H1 (cell line): ENCODE measurements around the gene PDE8A. TPM values are rescaled to one million over a fixed set of nuclear protein-coding genes. Genes with fewer than 3 reads are reported as not detected.

ENCODE experiments used
- CTCF ChIA-PET: fragments of 300-600 bp; sonication (Branson Sonifier 250); formaldehyde crosslinking; loops from one replicate; lab custom pipeline; 2021; ENCODE audit not compliant: partially characterized antibody; lab: Charles Lee
- POLR2A ChIA-PET: fragments of 300-600 bp; sonication (Branson Sonifier 250); formaldehyde crosslinking; loops from one replicate; lab custom pipeline; 2021; ENCODE audit warnings: inconsistent platforms; ENCODE audit not compliant: partially characterized antibody; lab: Charles Lee
- DNase-seq, 2 experiments: peaks; one replicate each; pipeline versions ENCODE4 v3.0.0 to v3.0.0-alpha.2; 2010 to 2022; ENCODE audit warnings: low spot score in 2 of 2, low read depth in 1 of 2, mixed read lengths in 1 of 2
- FAIRE-seq: peaks from 2 replicates; lab custom pipeline; 2011; peaks lifted over from hg19 to GRCh38; lab: Jason Lieb, UNC
- H2AFZ ChIP-seq: 2 replicates; pipeline ENCODE4 v1.8.1; 2012; ENCODE audit warnings: low read length, inconsistent platforms
- H2AK5ac ChIP-seq: 2 replicates; pipeline ENCODE4 v1.6.1; 2013; ENCODE audit warnings: low read depth, low read length
- H2BK120ac ChIP-seq: replicated peaks from 2 replicates; pipeline ENCODE3; 2013; ENCODE audit warnings: low read depth, low read length, inconsistent platforms
- H2BK12ac ChIP-seq: 2 replicates; pipeline ENCODE4 v1.6.1; 2013; ENCODE audit warnings: low read depth, low read length
- H2BK15ac ChIP-seq: 2 replicates; pipeline ENCODE4 v1.6.1; 2013; ENCODE audit warnings: low read length
- H2BK20ac ChIP-seq: 2 replicates; pipeline ENCODE4 v1.6.1; 2013; ENCODE audit warnings: low read length
- H2BK5ac ChIP-seq: 2 replicates; pipeline ENCODE4 v1.6.1; 2013; ENCODE audit warnings: low read depth, low read length
- H3K14ac ChIP-seq: 2 replicates; pipeline ENCODE4 v1.6.1; 2013; ENCODE audit warnings: inconsistent platforms; ENCODE audit not compliant: insufficient read length
- H3K18ac ChIP-seq: 2 replicates; pipeline ENCODE4 v1.6.1; 2013; ENCODE audit warnings: low read length; ENCODE audit errors: extremely low read depth
- H3K23ac ChIP-seq: 2 replicates; pipeline ENCODE4 v1.6.1; 2013; ENCODE audit warnings: inconsistent platforms; ENCODE audit not compliant: insufficient read length
- H3K23me2 ChIP-seq: 2 replicates; pipeline ENCODE4 v1.6.1; 2013; ENCODE audit warnings: low read depth, low read length
- H3K27ac ChIP-seq: 2 replicates; pipeline ENCODE4 v1.6.1; 2011; ENCODE audit warnings: low read depth, low read length, inconsistent platforms
- H3K27me3 ChIP-seq, 4 experiments: replicated peaks in 1 of 4; 1 replicate in 1 of 4; 2 replicates in 3 of 4; pipeline versions ENCODE4 v1.6.1 to v1.8.1; 2011 to 2013; ENCODE audit warnings: low read length in 3 of 4, mild to moderate bottlenecking in 3 of 4, inconsistent platforms in 2 of 4, mixed read lengths in 2 of 4, moderate library complexity in 1 of 4; ENCODE audit not compliant: control insufficient read depth in 3 of 4, insufficient read depth in 3 of 4; ENCODE audit errors: extremely low read depth in 1 of 4
- H3K36me3 ChIP-seq, 4 experiments: 2 replicates each; pipeline versions ENCODE4 v1.6.1 to v1.8.1; 2011 to 2013; ENCODE audit warnings: mild to moderate bottlenecking in 4 of 4, low read length in 3 of 4, moderate library complexity in 2 of 4, control low read depth in 1 of 4, inconsistent platforms in 1 of 4; ENCODE audit not compliant: insufficient read depth in 4 of 4, control insufficient read depth in 2 of 4
- H3K4ac ChIP-seq: replicated peaks from 2 replicates; pipeline ENCODE3; 2013; ENCODE audit warnings: low read length, low read depth, mixed read lengths, inconsistent platforms; ENCODE audit not compliant: insufficient read length
- H3K4me1 ChIP-seq, 4 experiments: replicated peaks in 1 of 4; 1 replicate in 1 of 4; 2 replicates in 3 of 4; pipeline versions ENCODE4 v1.6.1 to v1.8.1; 2011 to 2013; ENCODE audit warnings: low read length in 3 of 4, inconsistent platforms in 2 of 4, mixed read lengths in 1 of 4; ENCODE audit not compliant: insufficient read depth in 4 of 4, control insufficient read depth in 3 of 4
- H3K4me2 ChIP-seq, 2 experiments: 2 replicates each; pipeline versions ENCODE4 v1.6.1 to v1.8.1; 2011 to 2013; ENCODE audit warnings: low read depth in 2 of 2, low read length in 2 of 2, control low read depth in 1 of 2, inconsistent platforms in 1 of 2, mild to moderate bottlenecking in 1 of 2; ENCODE audit not compliant: insufficient read depth in 1 of 2
- H3K4me3 ChIP-seq, 4 experiments: fragments of 200-600, 300-600 bp in 1 of 4; sonication (generic), shearing (Covaris generic), sonication (Bioruptor Twin) in 1 of 4; 2 replicates each; pipeline versions ENCODE4 v1.5.1 to v1.8.1; 2011 to 2016; ENCODE audit warnings: low read length in 4 of 4, low read depth in 3 of 4, control low read depth in 2 of 4, inconsistent platforms in 2 of 4, mild to moderate bottlenecking in 2 of 4, mixed read lengths in 1 of 4, moderate library complexity in 1 of 4; ENCODE audit not compliant: insufficient read depth in 2 of 4; ENCODE audit errors: extremely low read depth in 1 of 4
- H3K56ac ChIP-seq: replicated peaks from 2 replicates; pipeline ENCODE3; 2013; ENCODE audit warnings: low read depth, mild to moderate bottlenecking, mixed read lengths, low read length, inconsistent platforms; ENCODE audit not compliant: insufficient read length
- H3K79me1 ChIP-seq: 2 replicates; pipeline ENCODE4 v1.6.1; 2013; ENCODE audit warnings: low read depth, low read length, control low read depth
- H3K79me2 ChIP-seq, 2 experiments: 2 replicates each; pipeline versions ENCODE4 v1.6.1 to v1.8.1; 2012 to 2013; ENCODE audit warnings: low read length in 2 of 2, mild to moderate bottlenecking in 2 of 2, inconsistent platforms in 1 of 2; ENCODE audit not compliant: insufficient read depth in 2 of 2, control insufficient read depth in 1 of 2
- H3K9ac ChIP-seq, 4 experiments: replicated peaks in 1 of 4; 1 replicate in 1 of 4; 2 replicates in 3 of 4; pipeline versions ENCODE4 v1.6.1 to v1.8.1; 2011 to 2013; ENCODE audit warnings: low read depth in 3 of 4, low read length in 3 of 4, control low read depth in 2 of 4, mild to moderate bottlenecking in 2 of 4, moderate library complexity in 2 of 4, inconsistent platforms in 1 of 4; ENCODE audit errors: extremely low read depth in 1 of 4
- H3K9me3 ChIP-seq, 2 experiments: 2 replicates each; pipeline versions ENCODE4 v1.6.1 to v1.8.1; 2012 to 2013; ENCODE audit warnings: mild to moderate bottlenecking in 2 of 2, moderate library complexity in 2 of 2, control low read depth in 1 of 2, inconsistent platforms in 1 of 2, low read depth in 1 of 2, low read length in 1 of 2, mixed read lengths in 1 of 2; ENCODE audit not compliant: insufficient read depth in 2 of 2
- H4K20me1 ChIP-seq, 2 experiments: replicated peaks in 1 of 2; 2 replicates each; pipeline versions ENCODE3 to v1.8.1; 2011 to 2013; ENCODE audit warnings: inconsistent platforms in 2 of 2, low read length in 2 of 2, mild to moderate bottlenecking in 1 of 2; ENCODE audit not compliant: insufficient read depth in 2 of 2, control insufficient read depth in 1 of 2
- H4K5ac ChIP-seq: 2 replicates; pipeline ENCODE4 v1.6.1; 2013; ENCODE audit warnings: low read length, low read depth, mixed read lengths, inconsistent platforms; ENCODE audit not compliant: insufficient read length
- H4K8ac ChIP-seq: 2 replicates; pipeline ENCODE4 v1.8.0; 2013; ENCODE audit warnings: mild to moderate bottlenecking, moderate library complexity, low read length, inconsistent platforms; ENCODE audit not compliant: insufficient read depth; ENCODE audit errors: extremely low read depth
- H4K91ac ChIP-seq: replicated peaks from 2 replicates; pipeline ENCODE3; 2013; ENCODE audit warnings: low read length, mixed read lengths, inconsistent platforms; ENCODE audit not compliant: insufficient read length
- CEBPB ChIP-seq: IDR thresholded peaks from 2 replicates; pipeline ENCODE4 v1.6.1; 2012; ENCODE audit warnings: low read depth, low read length
- CHD2 ChIP-seq: IDR thresholded peaks from 2 replicates; pipeline ENCODE4 v1.6.1; 2012; ENCODE audit warnings: low read length, improper control_type of control experiment
- WGBS, 2 experiments: shearing (Covaris generic) in 1 of 2; methylation state at CpG; one replicate each; pipeline versions ENCODE4 v1.1.6 to v1.1.7; 2013 to 2015; ENCODE audit warnings: low lambda C conversion rate in 2 of 2, mixed read lengths in 2 of 2, inconsistent platforms in 1 of 2, low coverage in 1 of 2, missing lambda C conversion rate in 1 of 2; ENCODE audit not compliant: insufficient replicate concordance in 2 of 2, insufficient coverage in 1 of 2, insufficient read length in 1 of 2; ENCODE audit errors: extremely low coverage in 1 of 2, missing lambda C conversion rate in 1 of 2; 5-methylcytosine and 5-hydroxymethylcytosine counted together
- polyA plus RNA-seq, 7 experiments: library from polyadenylated mRNA; depleted of rRNA in 3 of 7; stranded (reverse) in 5 of 7; unstranded in 2 of 7; fragments of >200 nt in 5 of 7; fragments of 200-250 nt in 2 of 7; gene quantifications; 1 replicate in 5 of 7; 2 replicates in 1 of 7; 4 replicates in 1 of 7; pipeline versions ENCODE4 v1.2.1 to v1.2.3, GENCODE V29; 2011 to 2013; ENCODE audit warnings: missing spikeins in 2 of 7, mixed read lengths in 2 of 7
- total RNA-seq: library from RNA; stranded (reverse); fragmentation: NEBNext Ultra II Directional; extraction: Animal tissue kit (Norgen Biotek cat#: 25700); gene quantifications from 2 replicates; pipeline ENCODE4 v1.2.1, GENCODE V29; 2021

Gene PDE8A
- total and polyA plus RNA-seq, 2 of the 8 experiments (the other 6 are each of a cell fraction or from before 2014, with no cell fraction given) = 6.9 to 7.8 TPM

- H2BK120ac ChIP-seq = no peak overlapping the region
- H3K4ac ChIP-seq = no peak overlapping the region
- no peak overlapping the region for H2BK5ac ChIP-seq
- no peaks in the 10 kb centered on the region for H3K27me3 ChIP-seq
- no peak overlapping the region for H2BK20ac ChIP-seq
- H2AFZ ChIP-seq = no peak overlapping the region
- H3K79me1 ChIP-seq = no peaks in the 10 kb centered on the region
- no peak overlapping the region for H3K9ac ChIP-seq
- peaks cover 0 to 2% of the 10 kb centered on the region in 2 experiments for H4K20me1 ChIP-seq
- no peak overlapping the region for H4K91ac ChIP-seq
- H3K27ac ChIP-seq = no peak overlapping the region
- no peaks in the 10 kb centered on the region for H3K36me3 ChIP-seq
- TF ChIP-seq CEBPB (peak; percentile 66; the same call in 1 of the 2 replicates), CHD2 (no peak)
- H3K14ac ChIP-seq = no peak overlapping the region
- H3K56ac ChIP-seq = no peak overlapping the region
- H4K5ac ChIP-seq = no peak overlapping the region
- H3K4me2 ChIP-seq = no peak overlapping the region
- H2BK12ac ChIP-seq = no peak overlapping the region
- CTCF ChIA-PET = interaction anchor here (0.5 kb wide), 1 partner anchor 161 kb away, joined by 3 read pairs; no protein-coding TSS in a partner anchor
- no peak for DNase-seq
- WGBS, 2 experiments = 84% methylated on average over 5 of the region's 6 CpGs; no CpG with 5 or more reads in 1 of the 2 experiments
- H3K79me2 ChIP-seq = no peaks in the 10 kb centered on the region
- H3K23ac ChIP-seq = no peak overlapping the region
- POLR2A ChIA-PET = interaction anchor here (0.5 kb wide), 1 partner anchor 381 kb away, joined by 5 read pairs; no protein-coding TSS in a partner anchor
- no peak overlapping the region for H3K18ac ChIP-seq
- no peak overlapping the region for H2AK5ac ChIP-seq
- FAIRE-seq = no peak
- no peaks in the 10 kb centered on the region for H3K23me2 ChIP-seq
- peaks cover 0 to 17% (median 6%) of the 10 kb centered on the region in 4 experiments; a peak in 5 of 7 replicates for H3K4me1 ChIP-seq
- H3K9me3 ChIP-seq = no peaks in the 10 kb centered on the region
- H3K4me3 ChIP-seq = no peak overlapping the region
- H4K8ac ChIP-seq = no peak overlapping the region
- H2BK15ac ChIP-seq = no peak overlapping the region
Observed at GRCh38 chr15:85028416-85028815, 46.8 kb downstream of the PDE8A start.
